HG02852 (cell line): Measurements from ENCODE around the gene C16orf89.
"Not testable (repeated sequence)": the region's sequence is repeated elsewhere in the genome, so short reads cannot be mapped to it uniquely, and the experiment has no call there.

Experiments used
- ATAC-seq: cut with Tn5 transposase; IDR thresholded peaks from one replicate; pipeline ENCODE4 v1.9.1; 2021; ENCODE audit warnings: mild to moderate bottlenecking, moderate library complexity; ENCODE audit not compliant: unreplicated experiment

The C16orf89 gene, protein sequence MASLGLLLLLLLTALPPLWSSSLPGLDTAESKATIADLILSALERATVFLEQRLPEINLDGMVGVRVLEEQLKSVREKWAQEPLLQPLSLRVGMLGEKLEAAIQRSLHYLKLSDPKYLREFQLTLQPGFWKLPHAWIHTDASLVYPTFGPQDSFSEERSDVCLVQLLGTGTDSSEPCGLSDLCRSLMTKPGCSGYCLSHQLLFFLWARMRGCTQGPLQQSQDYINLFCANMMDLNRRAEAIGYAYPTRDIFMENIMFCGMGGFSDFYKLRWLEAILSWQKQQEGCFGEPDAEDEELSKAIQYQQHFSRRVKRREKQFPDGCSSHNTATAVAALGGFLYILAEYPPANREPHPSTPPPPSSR

DNA sequence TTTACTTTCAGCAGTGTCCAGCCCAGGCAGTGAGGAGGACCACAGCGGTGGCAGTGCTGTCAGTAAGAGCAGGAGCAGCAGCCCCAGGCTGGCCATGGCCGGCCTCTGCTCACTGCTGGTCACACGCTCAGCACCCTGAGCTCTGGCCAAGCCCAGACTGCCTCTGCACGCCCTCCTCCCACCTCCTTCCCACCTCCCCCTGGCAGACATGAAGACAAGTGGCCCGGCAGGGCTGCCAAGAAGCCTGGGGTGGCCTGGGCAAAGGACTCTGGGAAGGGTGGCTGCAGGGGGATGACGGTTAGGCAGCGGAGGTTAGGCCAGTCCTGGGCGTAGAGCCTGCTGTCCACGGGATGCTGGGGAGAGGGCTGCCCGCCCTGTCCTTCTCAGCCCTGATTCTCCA, at the start of gene C16orf89:
Gene C16orf89, minus strand, starts transcription at position 144 of the 400 bp plus-strand sequence. Its CDS starts 48 bp downstream, at position 96.
- ATAC-seq: no peak

- ATAC-seq: not testable (repeated sequence)
Observed at GRCh38 chr16:5110933-5111332, 45.2 kb upstream of the C16orf89 start.

DNA sequence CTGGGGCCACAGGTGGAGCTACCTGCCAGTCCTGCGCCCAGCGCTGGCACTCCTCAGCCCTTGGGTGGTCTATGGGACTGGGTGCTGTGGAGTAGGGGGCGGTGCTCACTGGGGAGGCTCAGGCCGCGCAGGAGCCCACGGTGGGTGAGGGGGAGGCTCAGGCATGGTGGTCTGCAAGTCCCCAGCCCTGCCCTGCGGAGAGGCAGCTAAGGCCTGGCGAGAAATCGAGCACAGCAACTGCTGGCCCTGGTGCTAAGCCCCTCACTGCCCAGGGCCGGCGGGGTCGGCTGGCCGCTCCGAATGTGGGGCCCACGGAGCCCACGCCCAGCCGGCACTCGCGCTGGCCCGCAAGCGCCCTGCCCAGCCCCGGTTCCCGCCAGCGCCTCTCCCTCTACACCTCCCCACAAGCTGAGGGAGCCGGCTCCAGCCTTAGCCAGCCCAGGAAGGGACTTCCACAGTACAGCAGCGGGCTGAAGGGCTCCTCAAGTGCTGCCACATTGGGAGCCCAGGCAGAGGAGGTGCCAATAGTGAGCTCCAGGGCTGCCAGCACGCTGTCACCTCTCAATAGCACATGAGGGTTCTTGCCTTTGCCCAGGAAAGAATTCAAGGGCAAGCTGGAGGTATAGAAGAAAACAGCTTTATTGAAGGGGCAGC, 42.9 kb upstream of the C16orf89 start:
- ATAC-seq: no peak

DNA sequence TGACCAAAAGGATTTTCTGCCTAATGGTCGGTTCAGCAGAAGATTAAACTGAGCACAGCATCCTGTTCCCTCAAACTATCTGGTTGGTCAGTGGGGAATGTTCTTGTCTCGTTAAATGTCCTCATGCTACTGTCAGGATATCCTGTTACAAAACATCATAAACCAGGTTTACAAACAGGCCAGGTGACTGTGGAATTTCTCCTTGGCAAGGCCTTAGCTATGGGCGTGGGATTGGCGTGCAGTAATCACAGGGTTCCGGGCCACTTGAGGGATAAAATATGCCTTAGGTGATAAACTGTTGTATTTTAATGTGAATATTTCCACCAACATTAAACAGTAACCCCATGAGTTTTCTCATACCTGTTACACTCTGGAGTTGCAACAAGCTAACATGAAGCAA, 39.3 kb upstream of the C16orf89 start:
- not testable (repeated sequence) for ATAC-seq

DNA sequence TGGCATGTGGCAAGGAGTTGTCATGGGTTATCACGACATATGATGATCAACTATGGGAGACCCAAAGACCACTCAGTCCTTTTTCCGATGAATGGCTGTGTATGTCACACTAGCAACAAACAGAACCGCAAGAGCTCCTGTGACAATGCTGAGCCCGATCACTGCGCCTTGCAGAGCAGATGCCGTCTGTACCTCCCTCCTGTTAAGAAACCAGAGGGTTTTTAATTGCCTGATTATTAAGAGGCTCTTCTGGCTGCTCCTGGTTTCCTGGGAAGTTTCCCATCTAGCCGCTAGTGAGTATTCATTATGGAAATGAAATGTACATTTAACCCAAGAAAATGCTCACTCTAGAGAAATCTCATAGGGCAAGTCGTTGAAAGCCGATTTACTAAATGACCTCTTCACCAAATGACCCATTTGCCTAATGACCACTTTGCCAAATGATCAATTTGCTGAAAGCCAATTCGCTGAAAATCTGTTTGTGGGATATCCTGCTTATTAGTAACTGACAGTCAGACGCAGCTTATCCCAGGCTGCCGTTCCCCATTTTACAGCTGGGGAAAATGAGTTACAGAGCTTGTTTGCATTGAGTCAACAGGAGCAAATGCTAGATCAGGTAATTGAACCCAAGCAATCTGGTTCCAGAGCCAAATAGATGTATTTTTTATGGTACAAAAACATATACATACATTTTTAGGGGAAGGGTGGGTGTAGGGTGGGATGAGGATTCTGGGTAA, 37.7 kb upstream of the C16orf89 start:
- not testable (repeated sequence) for ATAC-seq

DNA sequence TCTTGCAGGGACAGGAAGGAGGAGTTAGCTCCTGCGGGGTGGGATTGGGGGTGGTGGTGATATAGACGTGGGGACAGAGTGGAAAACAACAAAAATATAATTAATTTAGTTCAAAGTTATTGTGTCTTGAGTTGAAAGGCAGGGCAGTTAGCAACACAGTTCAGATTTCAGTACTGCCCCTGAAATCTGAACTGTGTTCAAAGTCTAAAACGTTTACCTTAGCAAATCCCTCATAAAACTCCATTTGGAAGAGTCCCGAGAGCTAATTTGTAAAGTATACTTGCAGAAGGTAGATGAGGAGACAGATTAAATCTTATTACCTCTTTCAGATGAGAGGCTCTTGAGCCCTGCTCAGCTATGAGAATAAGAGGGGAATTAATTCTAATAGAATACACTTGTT, 33.4 kb upstream of the C16orf89 start:
- ATAC-seq: not testable (repeated sequence)

DNA sequence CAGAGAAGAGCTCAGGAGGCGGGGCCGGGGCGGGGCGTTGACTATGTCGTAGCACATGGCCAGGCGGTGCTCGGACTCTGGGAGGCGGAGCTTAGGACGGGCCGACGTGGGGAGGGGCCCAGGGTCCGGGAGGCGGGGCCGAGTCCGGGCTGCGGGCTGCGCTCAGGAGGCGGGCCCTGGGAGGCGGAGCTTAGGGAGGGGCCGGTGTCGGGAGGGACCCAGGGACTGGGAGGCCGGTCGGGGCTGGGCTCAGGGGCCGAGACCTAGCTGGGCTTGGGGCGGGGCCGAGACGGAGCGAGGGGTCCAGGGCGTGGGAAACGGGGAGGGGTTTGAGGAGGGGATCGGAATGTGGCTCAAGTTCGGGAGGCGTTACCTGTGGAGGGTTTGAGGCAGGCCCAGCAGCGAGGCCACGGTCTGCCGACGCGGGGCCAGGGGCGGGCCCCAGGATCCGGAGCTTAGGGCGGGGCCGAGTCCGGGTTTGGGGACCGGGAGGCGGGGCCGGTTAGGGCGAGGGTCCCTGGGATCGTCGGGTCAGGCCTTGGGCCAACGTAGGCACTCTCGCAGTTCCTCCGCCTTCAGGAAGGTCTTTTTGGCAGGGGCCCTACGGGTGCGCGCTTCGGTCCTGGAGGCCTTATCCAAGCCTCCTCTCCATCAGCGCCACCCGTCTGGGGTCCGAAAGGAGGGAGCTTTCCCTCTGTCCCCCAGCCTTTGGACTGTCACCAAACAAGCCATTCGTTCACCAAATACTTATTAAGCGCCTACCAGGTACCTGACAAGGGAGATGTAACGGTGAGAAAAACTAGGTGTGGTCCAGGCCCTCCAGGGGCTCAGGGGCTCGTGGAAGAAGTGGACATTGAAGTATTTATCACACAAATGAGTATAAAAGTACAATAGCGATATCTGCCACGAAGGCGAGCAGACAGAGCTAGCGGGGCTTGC, 32.7 kb upstream of the C16orf89 start:
- not testable (repeated sequence) for ATAC-seq

DNA sequence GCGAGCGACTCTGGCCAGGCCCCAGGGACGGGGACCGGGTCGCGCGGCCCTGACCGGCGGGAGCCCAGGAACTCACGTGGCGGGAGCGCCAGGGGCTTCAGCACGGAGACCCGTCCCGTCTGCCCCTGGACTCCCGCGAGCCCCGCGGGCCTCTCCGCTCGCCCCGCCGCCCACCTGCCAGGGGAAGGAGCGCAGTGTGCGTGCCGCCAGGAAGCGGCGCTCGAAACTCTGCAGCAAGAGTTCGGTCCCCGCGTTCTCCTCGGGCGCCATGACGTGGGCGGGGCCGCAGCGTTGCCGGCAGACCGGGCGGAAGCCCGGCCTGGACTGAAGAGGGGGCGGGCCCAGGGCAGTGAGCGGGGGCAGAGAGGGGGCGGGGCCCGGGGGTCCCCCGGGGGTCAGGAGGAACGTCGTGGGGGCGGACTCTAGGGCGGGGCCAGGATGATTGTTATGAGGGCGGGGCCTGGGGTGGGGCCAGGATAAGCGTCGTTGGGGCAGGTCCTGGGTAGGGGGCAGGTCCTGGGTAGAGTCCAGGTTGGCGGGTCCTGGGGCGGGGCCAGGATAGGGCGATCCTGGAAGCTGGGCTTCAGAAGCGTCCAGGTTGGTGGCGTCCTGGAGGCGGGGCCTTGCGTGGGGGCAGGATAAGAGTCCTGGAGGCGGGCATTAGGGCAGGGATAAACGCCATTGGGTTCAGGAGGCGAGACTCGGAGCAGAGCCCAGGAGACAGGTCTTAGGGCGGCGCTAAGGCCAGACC, 31.9 kb upstream of the C16orf89 start, which contains the start of gene EEF2KMT:
Gene EEF2KMT, minus strand, starts transcription at position 326 of the 751 bp plus-strand sequence. Its CDS starts 56 bp downstream, at position 270.
- peak; percentile 98 for ATAC-seq

- not testable (repeated sequence) for ATAC-seq
Observed at GRCh38 chr16:5097061-5097469, 31.3 kb upstream of the C16orf89 start.

GRCh38 chr16:5096437-5097060, 30.8 kb upstream of the C16orf89 start:
- not testable (repeated sequence) for ATAC-seq

DNA sequence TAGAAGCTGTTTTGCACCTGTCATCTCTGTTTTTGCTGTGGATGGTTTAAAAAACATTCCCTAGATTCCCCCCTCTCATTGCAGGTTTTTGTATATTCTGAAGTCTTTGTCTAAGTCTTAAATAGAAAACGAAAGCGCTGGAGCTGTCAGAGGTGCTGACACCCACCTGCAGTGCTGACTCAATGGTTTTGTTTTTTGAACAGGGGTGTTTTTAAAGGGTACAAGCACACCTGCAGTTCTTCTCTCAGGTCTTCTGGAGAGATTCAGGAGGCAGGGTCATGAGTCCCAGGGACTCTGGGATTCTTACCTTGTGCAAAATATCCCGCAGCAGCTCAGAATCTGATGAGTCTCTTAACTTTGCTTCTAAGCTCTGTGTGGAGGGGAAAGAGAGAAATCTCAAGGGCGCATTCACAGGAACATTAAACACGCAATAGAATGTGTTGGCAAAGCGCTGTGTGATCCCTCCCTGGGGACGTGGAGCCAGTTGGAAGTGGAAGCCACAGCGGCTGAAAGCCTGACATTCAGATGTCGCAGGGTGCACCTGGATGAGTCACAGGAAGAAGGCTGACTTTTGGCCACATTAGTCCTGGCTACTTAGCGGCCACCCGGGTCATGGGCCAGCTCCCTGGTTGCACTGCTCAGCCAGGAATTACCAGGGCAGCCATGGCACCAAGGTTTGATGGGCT, 29.5 kb upstream of the C16orf89 start:
- ATAC-seq: not testable (repeated sequence)

- not testable (repeated sequence) for ATAC-seq
Observed at GRCh38 chr16:5093746-5094145, 28.0 kb upstream of the C16orf89 start.

GRCh38 chr16:5093081-5093480, 27.3 kb upstream of the C16orf89 start:
- ATAC-seq: not testable (repeated sequence)

DNA sequence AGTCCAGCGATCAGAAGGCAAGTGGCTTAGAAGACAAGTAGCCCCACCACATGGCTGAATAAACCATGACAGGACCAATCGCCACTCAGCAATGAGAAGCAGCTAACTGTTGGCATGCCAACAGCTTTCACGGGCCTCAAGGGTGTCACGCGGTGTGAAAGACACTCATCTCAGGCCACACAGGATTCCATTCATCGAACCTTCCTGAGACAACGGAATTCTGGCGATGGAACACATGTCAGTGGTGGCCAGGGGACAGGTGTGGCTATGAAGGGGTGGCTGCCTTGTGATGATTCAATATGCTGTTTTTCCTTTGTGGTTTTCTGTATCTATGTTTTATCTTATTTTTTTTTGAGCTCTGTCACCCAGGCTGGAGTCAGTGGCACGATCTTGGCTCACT, 24.8 kb upstream of the C16orf89 start:
- ATAC-seq: not testable (repeated sequence)

- not testable (repeated sequence) for ATAC-seq
Observed at GRCh38 chr16:5089911-5090555, 24.3 kb upstream of the C16orf89 start.

- not testable (repeated sequence) for ATAC-seq
Observed at GRCh38 chr16:5088936-5089335, 23.2 kb upstream of the C16orf89 start.

DNA sequence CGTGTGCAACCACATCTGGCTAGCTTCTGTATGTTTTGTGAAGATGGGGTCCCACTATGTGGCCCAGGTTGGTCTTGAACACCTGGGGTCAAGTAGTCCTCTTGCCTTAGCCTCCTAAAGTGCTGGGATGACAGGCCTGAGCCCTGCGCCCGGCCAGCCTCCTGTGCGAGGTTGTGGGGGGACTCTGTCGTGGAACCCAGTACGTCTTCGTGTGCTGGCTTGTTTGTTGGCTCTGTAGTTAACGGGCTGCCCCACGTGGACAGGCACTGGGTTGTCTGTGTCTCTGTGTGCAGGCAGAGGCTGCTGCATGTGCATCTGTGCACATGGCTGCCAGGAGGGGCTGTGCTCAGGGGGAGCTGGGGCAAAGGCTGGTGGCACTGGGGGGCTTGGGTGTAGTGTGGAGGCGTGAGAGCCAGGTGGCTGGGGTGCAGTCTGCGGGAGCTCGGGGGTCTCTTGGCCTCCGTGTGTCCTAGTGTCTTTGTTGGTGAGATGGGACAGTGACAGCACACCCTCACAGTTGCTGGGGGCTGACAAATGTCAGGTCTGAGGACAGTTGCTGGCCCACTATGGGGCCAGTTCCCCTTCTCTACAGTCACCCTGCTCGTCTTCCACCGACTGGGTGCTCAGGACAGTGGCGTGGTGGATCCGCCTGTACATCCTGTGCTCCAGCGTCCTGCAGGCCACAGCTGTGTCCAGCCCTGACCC, 22.5 kb upstream of the C16orf89 start:
- ATAC-seq: not testable (repeated sequence)
